IMR-90 (cell line): ENCODE results near the gene FAM240A. TPM values are rescaled to one million over a fixed set of nuclear protein-coding genes. Genes with fewer than 3 reads are reported as not detected.

Experiments used
- microRNA-seq, 2 experiments: library from miRNA; stranded (forward) in 1 of 2; unstranded in 1 of 2; fragments of 10-50 nt in 1 of 2; fragments of <30 nt in 1 of 2; gene quantifications in 1 of 2; microRNA quantifications in 1 of 2; one replicate each; pipeline versions ENCODE3 to v1.1.0; 2013 to 2020; ENCODE audit not compliant: insufficient read depth in 1 of 2, insufficient read length in 1 of 2, unreplicated experiment in 1 of 2
- polyA plus RNA-seq, 3 experiments: library from polyadenylated mRNA; depleted of rRNA; stranded (reverse); fragments of >200 nt; gene quantifications; 2 replicates each; pipeline ENCODE4 v1.2.3, GENCODE V29; 2012; ENCODE audit warnings: low replicate concordance in 1 of 3
- small RNA-seq, 5 experiments: library from RNA; depleted of rRNA; stranded (forward); fragments of <200 nt; gene quantifications; one replicate each; pipeline ENCODE3, GENCODE V24; 2012
- total RNA-seq: library from RNA; depleted of rRNA; stranded (reverse); fragments of >200 nt; gene quantifications from 2 replicates; pipeline ENCODE4 v1.2.3, GENCODE V29; 2012; rRNA removed

The FAM240A gene
- total and polyA plus RNA-seq, 2 of the 4 experiments (the other 2 are of a cell fraction) = not detected

Small RNAs within 50 kb of the gene (microRNA-seq; reads per million reads assigned to microRNA genes)
- not detected for gene RF00591 (ENCODE audit: insufficient read depth, insufficient read length)

Small RNAs within 50 kb of the gene (small RNA-seq; reads per million reads assigned to genes)
- 0 reads per million in 5 experiments for gene RF00591

Other genes with a start within 250 kb of the FAM240A start
- not detected in 2 replicates for gene CCR5, start 241.6 kb upstream of the FAM240A start, total RNA-seq
- gene CCR5, start 241.6 kb upstream of the FAM240A start, polyA plus RNA-seq (2012; rRNA removed) = not detected in 2 replicates
- gene CCRL2, start 205.3 kb upstream of the FAM240A start, total RNA-seq = 0.28 and 0.36 TPM in 2 replicates
- 0.16 and 0.29 TPM in 2 replicates for gene CCRL2, start 205.3 kb upstream of the FAM240A start, polyA plus RNA-seq (2012; rRNA removed)
- gene LTF, start 147.6 kb upstream of the FAM240A start, total RNA-seq = not detected in 2 replicates
- gene LTF, start 147.6 kb upstream of the FAM240A start, polyA plus RNA-seq (2012; rRNA removed) = 0.04 TPM in 1 of 2 replicates, not detected in the other
- 0.18 TPM in 1 of 2 replicates, not detected in the other for gene RTP3, start 114.5 kb upstream of the FAM240A start, total RNA-seq
- gene RTP3, start 114.5 kb upstream of the FAM240A start, polyA plus RNA-seq (2012; rRNA removed) = 0.10 and 0.26 TPM in 2 replicates
- gene LRRC2, start 46.2 kb upstream of the FAM240A start, total RNA-seq = 4.1 and 4.7 TPM in 2 replicates
- gene LRRC2, start 46.2 kb upstream of the FAM240A start, polyA plus RNA-seq (2012; rRNA removed) = 2.5 and 2.9 TPM in 2 replicates
- gene ALS2CL, start 81.2 kb downstream of the FAM240A start, total RNA-seq = 1.4 and 2.2 TPM in 2 replicates
- 4.6 and 4.8 TPM in 2 replicates for gene ALS2CL, start 81.2 kb downstream of the FAM240A start, polyA plus RNA-seq (2012; rRNA removed)
- not detected in 2 replicates for gene TMIE, start 88.9 kb downstream of the FAM240A start, total RNA-seq
- 0.10 and 0.12 TPM in 2 replicates for gene TMIE, start 88.9 kb downstream of the FAM240A start, polyA plus RNA-seq (2012; rRNA removed)
- not detected in 2 replicates for gene PRSS50, start 105.3 kb downstream of the FAM240A start, total RNA-seq
- gene PRSS50, start 105.3 kb downstream of the FAM240A start, polyA plus RNA-seq (2012; rRNA removed) = not detected in 2 replicates